ENCODE measurements around the gene CCDC60.

CCDC60 gene

DNA sequence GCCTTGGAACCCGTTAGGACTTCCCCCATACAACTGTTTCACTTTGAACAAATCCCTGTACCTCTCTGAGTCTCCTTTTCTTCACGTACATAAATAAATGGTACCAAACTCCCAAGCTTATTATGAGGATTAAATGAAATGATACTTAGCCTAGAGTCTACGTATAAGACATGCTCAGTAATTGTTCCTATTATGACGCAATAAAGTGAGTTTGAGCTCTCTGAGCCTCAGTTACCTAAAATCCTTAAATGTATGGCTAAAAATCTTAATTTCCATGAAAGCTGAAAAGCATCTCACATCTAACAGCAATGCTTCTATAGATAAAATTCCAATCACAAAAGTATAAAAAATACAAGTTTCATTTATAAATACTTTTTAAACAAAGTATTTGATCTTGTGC is 141.1 kb downstream of the CCDC60 start:
- Histone ChIP-seq H3K4me3 (ENCODE audit: severe bottlenecking) (no peak overlapping the region), H3K27me3 (ENCODE audit: insufficient read depth, poor library complexity, severe bottlenecking) (no peaks in the 10 kb centered on the region), H3K27ac (ENCODE audit: poor library complexity, severe bottlenecking) (no peak overlapping the region), H3K36me3 (ENCODE audit: low read depth) (no peaks in the 10 kb centered on the region), H3K4me1 (ENCODE audit: insufficient read depth, poor library complexity, severe bottlenecking) (no peaks in the 10 kb centered on the region), H3K9me3 (ENCODE audit: severe bottlenecking) (no peaks in the 10 kb centered on the region)
- ATAC-seq (ENCODE audit: low read depth) (no peak), DNase-seq (ENCODE audit: low spot score) (no peak)
- TF ChIP-seq, protein P1, sequence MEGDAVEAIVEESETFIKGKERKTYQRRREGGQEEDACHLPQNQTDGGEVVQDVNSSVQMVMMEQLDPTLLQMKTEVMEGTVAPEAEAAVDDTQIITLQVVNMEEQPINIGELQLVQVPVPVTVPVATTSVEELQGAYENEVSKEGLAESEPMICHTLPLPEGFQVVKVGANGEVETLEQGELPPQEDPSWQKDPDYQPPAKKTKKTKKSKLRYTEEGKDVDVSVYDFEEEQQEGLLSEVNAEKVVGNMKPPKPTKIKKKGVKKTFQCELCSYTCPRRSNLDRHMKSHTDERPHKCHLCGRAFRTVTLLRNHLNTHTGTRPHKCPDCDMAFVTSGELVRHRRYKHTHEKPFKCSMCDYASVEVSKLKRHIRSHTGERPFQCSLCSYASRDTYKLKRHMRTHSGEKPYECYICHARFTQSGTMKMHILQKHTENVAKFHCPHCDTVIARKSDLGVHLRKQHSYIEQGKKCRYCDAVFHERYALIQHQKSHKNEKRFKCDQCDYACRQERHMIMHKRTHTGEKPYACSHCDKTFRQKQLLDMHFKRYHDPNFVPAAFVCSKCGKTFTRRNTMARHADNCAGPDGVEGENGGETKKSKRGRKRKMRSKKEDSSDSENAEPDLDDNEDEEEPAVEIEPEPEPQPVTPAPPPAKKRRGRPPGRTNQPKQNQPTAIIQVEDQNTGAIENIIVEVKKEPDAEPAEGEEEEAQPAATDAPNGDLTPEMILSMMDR (IDR thresholded peaks at IDR 0.05; ENCODE audit: poor library complexity, severe bottlenecking), result no peak

- no peak for DNase-seq (ENCODE audit: low spot score)
- no peaks in the 10 kb centered on the region for H3K4me1 ChIP-seq (ENCODE audit: insufficient read depth, poor library complexity, severe bottlenecking)
- no peaks in the 10 kb centered on the region for H3K9me3 ChIP-seq (ENCODE audit: severe bottlenecking)
- ATAC-seq (ENCODE audit: low read depth), result no peak
- no peak overlapping the region for H3K4me3 ChIP-seq (ENCODE audit: severe bottlenecking)
- H3K27me3 ChIP-seq (ENCODE audit: insufficient read depth, poor library complexity, severe bottlenecking), result no peaks in the 10 kb centered on the region
- TF ChIP-seq, protein P1 (IDR thresholded peaks at IDR 0.05; ENCODE audit: poor library complexity, severe bottlenecking), result no peak
- no peak overlapping the region for H3K27ac ChIP-seq (ENCODE audit: poor library complexity, severe bottlenecking)
- no peaks in the 10 kb centered on the region for H3K36me3 ChIP-seq (ENCODE audit: low read depth)
These were observed 142.4 kb downstream of the CCDC60 start for GRCh38 chr12:119476951-119477350.

GRCh38 chr12:119479121-119479561 is 144.6 kb downstream of the CCDC60 start:
- no peaks in the 10 kb centered on the region for H3K4me1 ChIP-seq (ENCODE audit: insufficient read depth, poor library complexity, severe bottlenecking)
- H3K27ac ChIP-seq (ENCODE audit: poor library complexity, severe bottlenecking), result no peak overlapping the region
- H3K4me3 ChIP-seq (ENCODE audit: severe bottlenecking), result no peak overlapping the region
- no peaks in the 10 kb centered on the region for H3K36me3 ChIP-seq (ENCODE audit: low read depth)
- ATAC-seq (ENCODE audit: low read depth), result no peak
- no peaks in the 10 kb centered on the region for H3K9me3 ChIP-seq (ENCODE audit: severe bottlenecking)
- TF ChIP-seq, protein P1 (IDR thresholded peaks at IDR 0.05; ENCODE audit: poor library complexity, severe bottlenecking), result no peak
- H3K27me3 ChIP-seq (ENCODE audit: insufficient read depth, poor library complexity, severe bottlenecking), result no peaks in the 10 kb centered on the region
- DNase-seq (ENCODE audit: low spot score), result no peak

GRCh38 chr12:119480551-119480950 is 146.0 kb downstream of the CCDC60 start:
- ATAC-seq (ENCODE audit: low read depth) (no peak), DNase-seq (ENCODE audit: low spot score) (no peak)
- Histone ChIP-seq H3K27me3 (ENCODE audit: insufficient read depth, poor library complexity, severe bottlenecking) (no peaks in the 10 kb centered on the region), H3K4me3 (ENCODE audit: severe bottlenecking) (no peak overlapping the region), H3K4me1 (ENCODE audit: insufficient read depth, poor library complexity, severe bottlenecking) (no peaks in the 10 kb centered on the region), H3K36me3 (ENCODE audit: low read depth) (no peaks in the 10 kb centered on the region), H3K9me3 (ENCODE audit: severe bottlenecking) (no peaks in the 10 kb centered on the region), H3K27ac (ENCODE audit: poor library complexity, severe bottlenecking) (no peak overlapping the region)
- TF ChIP-seq, protein P1 (IDR thresholded peaks at IDR 0.05; ENCODE audit: poor library complexity, severe bottlenecking), result no peak

DNA sequence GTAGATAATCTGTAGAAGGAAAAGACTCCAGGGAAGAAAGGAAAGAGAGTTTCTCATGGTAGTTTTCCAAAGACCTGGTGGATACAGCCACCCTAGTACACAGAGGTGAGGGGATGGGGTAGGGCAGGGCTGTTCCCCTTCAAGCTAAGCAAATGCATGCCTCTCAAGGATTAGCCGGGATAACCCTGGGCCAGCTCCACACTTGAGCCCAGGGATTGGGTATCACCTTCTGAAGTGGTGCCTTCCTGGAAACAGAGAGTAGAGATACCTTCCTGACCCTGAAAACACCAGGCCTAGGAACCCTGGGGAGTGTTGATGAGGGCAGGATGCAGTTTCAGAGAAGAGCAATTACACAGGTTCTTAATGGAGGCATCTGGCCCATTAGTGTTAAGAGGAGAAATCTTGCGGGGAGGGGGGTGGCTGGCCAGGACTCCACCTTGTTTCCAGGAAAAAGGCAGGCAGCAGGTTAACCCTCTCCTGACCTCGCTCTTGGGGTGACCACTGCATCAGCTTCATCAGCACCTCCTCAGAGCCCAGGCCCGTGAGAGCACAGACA is 152.1 kb downstream of the CCDC60 start:
- H3K9me3 ChIP-seq (ENCODE audit: severe bottlenecking), result no peaks in the 10 kb centered on the region
- DNase-seq (ENCODE audit: low spot score), result no peak

More for the DNA sequence above, 152.1 kb downstream of the CCDC60 start:
- no peak for ATAC-seq (ENCODE audit: low read depth)
- Histone ChIP-seq H3K4me3 (ENCODE audit: severe bottlenecking) (no peak overlapping the region), H3K4me1 (ENCODE audit: insufficient read depth, poor library complexity, severe bottlenecking) (no peaks in the 10 kb centered on the region), H3K27ac (ENCODE audit: poor library complexity, severe bottlenecking) (no peak overlapping the region), H3K27me3 (ENCODE audit: insufficient read depth, poor library complexity, severe bottlenecking) (no peaks in the 10 kb centered on the region), H3K36me3 (ENCODE audit: low read depth) (no peaks in the 10 kb centered on the region)
- TF ChIP-seq, protein P1 (IDR thresholded peaks at IDR 0.05; ENCODE audit: poor library complexity, severe bottlenecking), result no peak
